Right lobe of liver (tissue), 6 donors: Measurements from ENCODE around the gene DDIT4. TPM values are rescaled to one million over a fixed set of nuclear protein-coding genes. Genes with fewer than 3 reads are reported as not detected.

Source experiments
- ATAC-seq, 4 donors: fragments of 200-7000 bp; cut with Tn5 transposase; one replicate each; pipeline ENCODE4 v1.9.1; 2020; ENCODE audit warnings: mild to moderate bottlenecking in 4 of 4, moderate library complexity in 4 of 4
- DNase-seq, 3 donors: peaks; one replicate each; pipeline ENCODE4 v3.0.0-alpha.2; 2020
- H3K27ac ChIP-seq, 3 donors: fragments of 200-600 bp; one replicate each; pipeline ENCODE4 v1.8.0; 2022
- H3K27me3 ChIP-seq, 2 donors: fragments of 200-600 bp; one replicate each; pipeline ENCODE4 v1.8.0; 2022
- H3K36me3 ChIP-seq, 4 donors: fragments of 200-600 bp; sonication (generic) in 1 of 4; one replicate each; pipeline versions ENCODE4 v1.5.1 to v1.8.0; 2017 to 2022; ENCODE audit warnings: control low read depth in 1 of 4
- H3K4me1 ChIP-seq, 4 donors: fragments of 200-600 bp; sonication (generic) in 1 of 4; one replicate each; pipeline versions ENCODE4 v1.5.1 to v1.8.0; 2017 to 2022; ENCODE audit warnings: control low read depth in 1 of 4
- H3K4me3 ChIP-seq, 3 donors: fragments of 200-600 bp; one replicate each; pipeline ENCODE4 v1.8.0; 2022
- H3K9me3 ChIP-seq, 4 donors: fragments of 200-600 bp; sonication (generic) in 1 of 4; one replicate each; pipeline versions ENCODE4 v1.5.1 to v1.8.0; 2017 to 2022; ENCODE audit warnings: control low read depth in 1 of 4
- CTCF ChIP-seq, 4 donors: fragments of 200-600 bp in 3 of 4; fragments of 450-650 bp in 1 of 4; IDR thresholded peaks; one replicate each; pipeline versions ENCODE4 v1.5.1 to v1.8.0; 2016 to 2022; ENCODE audit warnings: antibody characterized with exemption in 4 of 4, mild to moderate bottlenecking in 2 of 4
- POLR2A ChIP-seq: fragments of 450-650 bp; IDR thresholded peaks from one replicate; pipeline ENCODE4 v1.6.1; 2017; ENCODE audit warnings: antibody characterized with exemption, mild to moderate bottlenecking
- WGBS: methylation state at CpG from one replicate; pipeline ENCODE4 v1.1.6; 2018; ENCODE audit warnings: low coverage, low lambda C conversion rate; ENCODE audit not compliant: insufficient coverage; ENCODE audit errors: missing lambda C conversion rate; 5-methylcytosine and 5-hydroxymethylcytosine counted together
- intact Hi-C, 2 donors: fragments of 100-400 bp; cut with DNase I; formaldehyde crosslinking; loops; one replicate each; pipeline versions ENCODE4 v1.11.2 to v1.14.1; 2022
- total RNA-seq, 6 experiments: library from RNA; depleted of rRNA in 2 of 6; stranded (reverse); fragments of >200 nt in 2 of 6; fragmentation: NEBNext Ultra II Directional in 3 of 6; extraction: Animal tissue kit (Norgen Biotek cat#: 25700) in 3 of 6; gene quantifications; one replicate each; pipeline versions ENCODE4 v1.1.0 to v1.2.4, GENCODE V29; 2016 to 2023
- donor health status: DM: no; HTN: yes; CAD: no.
- donor health status: DM: no; HTN: no; CAD: no.
- donor health status: DM: no; HTN: no; CAD: no.
- donor health status: DM: no; HTN: yes; CAD: no.
- donor health status: DM: no; HTN: yes; CAD: no.

The DDIT4 gene
- total RNA-seq, 6 experiments from 2014 or later = 51.7 to 180 (median 143) TPM

GRCh38 chr10:72257051-72257892 lies 16.5 kb upstream of the DDIT4 start:
- H3K4me1 ChIP-seq = peaks cover 0 to 62% (median 18%) of the 10 kb centered on the region in 4 donors
- ATAC-seq (peak in 1 of 4 donors; percentile 0), DNase-seq (peak in 1 of 3 donors; percentile 32)
- H3K27me3 ChIP-seq = no peaks in the 10 kb centered on the region
- H3K27ac ChIP-seq = no peak overlapping the region
- no peaks in the 10 kb centered on the region for H3K36me3 ChIP-seq
- H3K9me3 ChIP-seq = no peaks in the 10 kb centered on the region
- intact Hi-C loops = no loop called here
- TF ChIP-seq CTCF (IDR thresholded peaks at IDR 0.05) (no peak), POLR2A (peak; percentile 34)
- H3K4me3 ChIP-seq = no peak overlapping the region
- WGBS = 69% methylated on average over 6 of the region's 8 CpGs

- TF ChIP-seq CTCF (IDR thresholded peaks at IDR 0.05) (no peak), POLR2A (no peak)
- ATAC-seq = no peak
- DNase-seq = no peak
- H3K4me3 ChIP-seq = no peak overlapping the region
- intact Hi-C loops = no loop called here
- peak overlapping the region in 2 of 3 donors; percentile 85 to 97 for H3K27ac ChIP-seq
- WGBS = 100% methylated on average over 1 of the region's 4 CpGs
- H3K36me3 ChIP-seq = no peaks in the 10 kb centered on the region
- no peaks in the 10 kb centered on the region for H3K27me3 ChIP-seq
- H3K9me3 ChIP-seq = no peaks in the 10 kb centered on the region
- peaks cover 0 to 68% (median 18%) of the 10 kb centered on the region in 4 donors for H3K4me1 ChIP-seq
Measured at GRCh38 chr10:72258617-72259016, 15.1 kb upstream of the DDIT4 start.

- intact Hi-C loops = no loop called here
- Histone ChIP-seq H3K27me3 (no peaks in the 10 kb centered on the region), H3K9me3 (no peaks in the 10 kb centered on the region), H3K4me1 (peaks cover 0 to 65% (median 15%) of the 10 kb centered on the region in 4 donors), H3K27ac (peak overlapping the region; percentile 85 to 97 (median 92)), H3K36me3 (no peaks in the 10 kb centered on the region), H3K4me3 (no peak overlapping the region)
- DNase-seq (peak in 1 of 3 donors; percentile 67), ATAC-seq (peak in 3 of 4 donors; percentile 2 to 4 (median 3))
- 48% methylated on average over 5 of the region's 5 CpGs for WGBS
- TF ChIP-seq POLR2A (no peak), CTCF (IDR thresholded peaks at IDR 0.05) (no peak)
Measured at GRCh38 chr10:72259491-72260238, 14.1 kb upstream of the DDIT4 start.

GRCh38 chr10:72260239-72260975 lies 13.3 kb upstream of the DDIT4 start:
- no peaks in the 10 kb centered on the region for H3K27me3 ChIP-seq
- TF ChIP-seq CTCF (IDR thresholded peaks at IDR 0.05) (no peak), POLR2A (peak; percentile 37)
- peak overlapping the region; percentile 85 to 97 (median 92) for H3K27ac ChIP-seq
- DNase-seq (peak; percentile 87 to 94 (median 94)), ATAC-seq (peak; percentile 87 to 93 (median 90))
- H3K4me1 ChIP-seq = peaks cover 0 to 58% (median 11%) of the 10 kb centered on the region in 4 donors
- WGBS = 2% methylated on average over 9 of the region's 19 CpGs
- H3K9me3 ChIP-seq = no peaks in the 10 kb centered on the region
- peak overlapping the region in 2 of 3 donors; percentile 44 to 57 for H3K4me3 ChIP-seq
- no peaks in the 10 kb centered on the region for H3K36me3 ChIP-seq
- intact Hi-C loops = no loop called here
